ENCODE results near the gene GRID2.

GRID2 gene

DNA sequence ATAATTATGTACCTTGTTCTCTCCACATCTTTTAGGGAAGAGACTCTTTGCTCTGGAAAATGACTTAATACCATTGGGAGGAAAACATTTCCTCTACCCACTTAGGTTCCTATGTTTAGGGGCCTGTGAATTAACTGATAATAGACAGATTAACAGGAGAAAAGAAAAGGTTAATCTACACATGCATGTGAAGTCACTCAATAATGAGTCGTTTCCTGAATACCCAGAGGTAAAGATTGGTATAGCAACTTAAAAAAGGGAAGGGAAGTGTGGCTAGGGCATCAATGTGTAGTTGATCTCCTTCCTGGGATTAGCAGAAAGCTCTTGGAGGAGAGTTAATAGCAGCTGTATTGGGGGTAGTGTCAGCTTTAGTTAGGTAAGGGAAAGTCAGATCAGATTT, 1105.3 kb downstream of the GRID2 start:
- no peak for DNase-seq (ENCODE audit: low spot score)

DNA sequence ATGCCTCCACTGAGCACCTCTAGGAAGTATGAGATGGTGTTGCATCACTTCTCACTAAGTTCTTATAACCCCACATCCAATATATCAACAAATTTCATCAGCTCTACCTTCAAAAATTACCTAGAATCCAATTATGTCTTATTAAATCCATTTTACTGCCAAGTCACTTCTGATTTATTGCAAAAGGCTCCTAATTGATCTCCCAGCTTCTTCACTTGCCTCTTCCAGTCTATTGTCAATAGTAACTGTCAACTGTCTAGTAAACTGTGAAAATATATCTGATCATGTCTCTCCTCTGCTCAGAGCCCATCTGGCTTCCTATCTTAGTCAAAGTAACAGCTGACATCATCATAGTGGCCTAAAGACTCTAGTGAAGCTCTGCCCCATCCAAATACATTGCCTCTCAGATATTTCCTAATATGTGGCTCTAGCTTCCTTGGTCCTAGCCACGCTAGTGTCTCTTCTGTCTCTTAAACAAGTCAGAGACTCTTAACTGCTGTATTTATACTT, 1110.3 kb downstream of the GRID2 start:
- DNase-seq (ENCODE audit: low spot score) = no peak

DNA sequence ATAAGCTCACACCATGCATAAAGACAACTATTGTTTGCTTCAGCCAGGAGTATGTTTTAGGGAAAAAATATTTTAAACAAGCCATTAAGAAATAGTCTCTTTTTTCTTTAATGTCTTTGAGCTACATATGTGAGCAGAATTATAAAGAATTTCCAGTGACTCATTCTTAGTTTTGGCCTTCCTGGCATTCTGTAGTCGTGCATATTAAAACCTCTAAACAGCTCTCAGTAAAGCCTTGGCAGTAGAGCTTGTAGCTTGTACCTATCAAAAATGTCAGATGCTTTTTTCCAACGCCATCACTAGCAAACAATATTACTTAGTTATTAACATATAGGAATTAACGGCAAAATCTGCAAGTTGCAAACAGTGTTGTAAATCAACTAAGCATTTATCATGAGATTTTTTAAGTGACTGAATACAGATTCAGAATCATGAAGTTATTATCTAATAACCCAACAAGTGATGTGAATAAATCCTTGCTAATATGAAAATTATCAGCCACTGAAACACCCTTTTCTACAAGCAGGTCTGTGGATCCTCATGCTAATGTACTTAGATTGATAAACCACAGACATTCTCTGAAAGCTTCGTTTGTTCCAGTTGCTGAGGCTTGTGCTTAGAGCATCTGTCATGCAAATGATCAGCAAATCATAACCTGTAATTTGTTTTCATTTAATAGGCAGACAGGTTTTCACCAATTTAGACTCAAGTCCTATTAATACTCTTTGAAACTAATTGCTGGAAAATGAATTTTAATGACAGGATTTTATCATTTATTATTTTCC, 1112.8 kb downstream of the GRID2 start:
- DNase-seq (ENCODE audit: low spot score) = no peak

DNA sequence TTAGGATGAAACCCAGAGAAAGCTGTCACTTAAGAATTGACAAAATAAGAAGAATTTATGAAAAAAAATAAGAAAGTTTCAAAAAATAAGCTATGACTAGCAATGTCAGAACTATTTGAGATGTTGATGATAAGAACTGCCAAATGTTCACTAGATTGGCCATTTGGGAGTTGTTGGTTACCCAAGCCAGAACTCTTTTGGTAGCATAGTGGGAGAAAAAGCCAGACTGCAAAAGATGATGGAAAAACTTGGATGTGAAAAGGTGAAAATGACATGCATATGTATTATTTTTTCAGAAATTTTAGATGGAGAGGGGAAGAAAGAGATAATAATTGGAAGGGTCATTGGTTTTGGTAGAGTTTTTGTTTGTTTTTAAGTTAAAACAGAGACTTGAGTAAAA, 1127.6 kb downstream of the GRID2 start:
- no peak for DNase-seq (ENCODE audit: low spot score)

DNA sequence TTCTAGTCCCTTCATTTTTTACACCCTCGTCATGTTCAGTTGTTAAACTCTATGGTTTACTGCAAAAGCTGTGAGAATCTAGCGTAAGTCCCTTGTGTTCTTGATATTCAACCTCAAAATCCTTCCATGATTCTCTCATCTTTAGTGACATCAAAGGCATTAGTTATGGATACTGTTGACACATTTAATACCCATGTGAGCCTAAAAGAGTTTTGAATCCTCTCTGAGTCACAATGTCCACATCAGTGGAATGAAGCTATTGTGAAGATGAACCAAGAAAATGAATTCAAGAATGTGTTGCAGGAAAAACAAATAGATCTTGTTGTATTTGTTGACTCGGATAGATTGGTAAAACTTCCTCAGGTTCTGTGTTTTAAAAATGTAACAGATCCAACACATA, 1130.1 kb downstream of the GRID2 start:
- no peak for DNase-seq (ENCODE audit: low spot score)

DNA sequence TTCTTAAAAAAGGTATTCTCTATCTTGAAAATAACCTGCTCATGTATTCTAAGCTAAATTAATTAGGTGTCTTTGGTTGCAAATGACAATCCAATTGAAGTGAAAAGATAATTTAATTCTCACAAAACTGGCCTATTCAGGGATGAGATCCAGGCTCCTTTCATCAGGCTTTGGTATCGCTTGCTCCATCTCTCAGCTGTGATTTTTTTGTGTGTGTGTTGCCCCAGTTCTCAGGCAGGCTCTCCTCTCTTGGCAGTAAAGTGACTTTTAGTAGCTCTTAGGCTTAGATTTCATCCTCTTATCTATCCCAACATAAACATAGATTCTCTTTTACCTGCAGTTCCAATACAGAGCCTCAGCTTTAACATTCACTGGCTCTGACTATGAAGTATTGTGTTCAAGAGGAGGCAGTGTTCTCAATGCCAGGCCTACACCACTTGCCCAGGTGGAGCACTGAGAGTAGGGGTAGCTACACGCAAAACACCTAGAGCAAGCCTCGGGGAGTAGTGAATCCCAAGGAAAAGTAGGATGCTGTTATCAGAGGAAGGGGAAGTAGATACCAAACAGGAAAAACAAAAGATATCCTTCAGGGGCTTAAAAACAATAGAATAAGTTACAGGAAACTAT, 1132.3 kb downstream of the GRID2 start:
- DNase-seq (ENCODE audit: low spot score) = no peak

DNA sequence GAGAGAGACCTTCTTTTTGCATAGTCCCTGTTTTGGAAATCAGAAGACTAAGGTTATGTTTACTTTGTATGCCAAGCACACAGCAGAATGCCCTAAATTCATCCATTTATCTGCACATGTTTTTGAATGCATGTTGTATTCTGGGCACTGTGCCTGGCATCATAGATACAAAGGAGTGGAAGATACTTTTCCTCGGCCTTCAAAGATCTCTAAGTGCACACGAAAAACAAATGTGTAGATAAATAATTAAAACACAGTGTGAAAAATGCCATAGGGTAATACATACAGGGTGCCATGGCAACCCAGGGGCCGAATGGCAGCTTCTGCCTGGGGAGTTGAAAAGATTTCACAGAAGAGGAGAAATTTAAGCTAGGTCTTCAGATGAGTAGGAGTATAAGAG, 1134.2 kb downstream of the GRID2 start:
- DNase-seq (ENCODE audit: low spot score) = no peak

DNA sequence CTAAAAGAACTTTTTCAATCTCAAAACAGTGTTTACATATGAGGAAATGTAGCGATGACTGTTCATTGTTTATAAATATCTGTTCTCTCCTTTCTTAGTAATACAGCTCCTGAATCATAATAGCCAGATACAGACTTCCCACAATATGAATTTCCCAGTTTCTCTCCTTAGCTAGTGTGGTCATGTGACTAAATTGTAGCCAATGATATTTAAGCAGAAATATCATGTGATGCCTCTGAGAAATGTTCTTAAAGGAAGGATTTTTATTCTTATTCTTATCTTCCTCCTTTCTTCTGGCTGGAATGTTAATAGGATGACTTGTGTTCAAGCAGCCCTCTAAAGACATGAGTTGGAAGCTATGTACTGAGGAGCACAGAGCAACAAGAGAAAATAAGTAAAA, 1141.1 kb downstream of the GRID2 start:
- no peak for DNase-seq (ENCODE audit: low spot score)

DNA sequence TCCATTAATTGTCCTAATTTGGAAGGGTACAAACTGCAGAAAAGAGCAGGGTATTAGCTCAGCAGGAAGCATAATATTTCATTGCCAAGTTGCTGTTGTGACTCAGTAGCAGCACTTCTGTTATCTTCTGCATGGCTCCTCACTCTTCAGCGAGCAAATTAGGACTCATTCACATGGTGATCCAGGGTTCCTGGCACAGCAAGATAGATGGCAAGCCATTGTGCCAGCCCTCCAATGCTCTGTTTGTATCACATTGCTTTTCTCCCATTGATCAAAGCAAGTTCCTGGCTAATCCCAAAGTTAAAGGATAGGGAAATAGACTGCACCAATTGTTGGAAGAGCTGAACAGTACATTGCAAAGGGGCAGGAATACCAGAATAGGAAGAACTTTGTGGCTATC, 1142.3 kb downstream of the GRID2 start:
- no peak for DNase-seq (ENCODE audit: low spot score)

DNA sequence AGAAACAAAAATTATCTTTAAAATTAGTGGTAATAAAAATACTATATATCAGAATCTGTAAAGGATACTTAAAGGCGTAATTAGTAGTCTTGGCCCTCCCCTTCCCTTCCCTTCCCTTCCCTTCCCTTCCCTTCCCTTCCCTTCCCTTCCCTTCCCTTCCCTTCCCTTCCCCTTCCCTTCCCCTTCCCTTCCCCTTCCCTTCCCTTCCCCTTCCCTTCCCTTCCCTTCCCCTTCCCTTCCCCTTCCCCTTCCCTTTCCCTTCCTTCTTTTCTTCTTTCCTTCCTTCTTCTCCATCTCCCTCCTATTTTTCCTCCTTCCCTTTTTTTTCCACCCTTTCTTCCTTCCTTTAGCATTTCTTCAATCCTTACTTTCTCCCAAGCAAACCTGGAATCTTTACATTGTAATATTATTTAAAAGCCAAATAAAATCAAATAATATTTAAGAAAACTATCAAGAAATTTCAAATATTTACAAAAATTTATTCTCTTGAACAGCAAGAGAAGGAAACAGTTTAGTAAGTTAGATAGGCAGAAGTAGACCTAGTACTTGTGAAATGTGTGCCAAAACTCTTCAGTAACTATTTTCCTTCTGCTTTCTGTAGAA, 1145.0 kb downstream of the GRID2 start:
- no peak for DNase-seq (ENCODE audit: low spot score)

DNA sequence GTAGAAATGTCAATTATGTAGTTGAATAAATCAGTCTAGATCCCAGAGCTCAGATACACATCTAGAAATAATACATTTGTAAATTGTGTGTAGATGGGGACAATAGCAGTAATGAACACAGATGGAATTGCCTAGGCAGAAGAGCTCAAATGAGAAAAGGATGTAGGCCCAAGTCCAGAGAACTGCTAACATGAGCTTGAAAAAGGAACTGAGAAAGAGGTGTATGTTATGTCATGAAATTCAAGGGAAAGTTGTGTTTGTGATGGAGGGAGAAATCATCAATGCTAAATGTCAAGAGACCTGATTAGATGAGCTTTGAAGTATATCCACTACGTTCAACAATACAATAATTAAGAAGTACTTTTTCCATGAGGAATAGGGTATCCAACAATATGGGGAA, 1148.2 kb downstream of the GRID2 start:
- no peak for DNase-seq (ENCODE audit: low spot score)

DNA sequence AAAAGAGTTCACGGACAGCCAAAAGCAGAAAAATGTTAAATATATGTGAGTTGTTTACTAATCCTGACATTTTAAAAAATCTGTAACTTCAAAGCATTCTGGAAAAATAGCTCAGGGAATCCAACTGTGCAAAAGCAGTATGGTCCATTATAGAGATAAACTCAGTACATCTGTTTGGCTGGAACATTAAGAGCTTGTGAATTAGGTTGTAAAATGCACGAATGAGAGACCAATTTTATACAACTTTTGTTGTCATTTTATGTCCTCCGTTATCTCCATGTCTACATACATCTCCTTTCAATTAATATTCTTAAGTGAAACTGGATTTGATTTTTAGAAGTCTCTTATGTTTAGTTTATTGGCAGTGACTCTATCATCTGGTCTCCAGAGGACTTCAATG, 1157.8 kb downstream of the GRID2 start:
- DNase-seq (ENCODE audit: low spot score) = no peak

DNA sequence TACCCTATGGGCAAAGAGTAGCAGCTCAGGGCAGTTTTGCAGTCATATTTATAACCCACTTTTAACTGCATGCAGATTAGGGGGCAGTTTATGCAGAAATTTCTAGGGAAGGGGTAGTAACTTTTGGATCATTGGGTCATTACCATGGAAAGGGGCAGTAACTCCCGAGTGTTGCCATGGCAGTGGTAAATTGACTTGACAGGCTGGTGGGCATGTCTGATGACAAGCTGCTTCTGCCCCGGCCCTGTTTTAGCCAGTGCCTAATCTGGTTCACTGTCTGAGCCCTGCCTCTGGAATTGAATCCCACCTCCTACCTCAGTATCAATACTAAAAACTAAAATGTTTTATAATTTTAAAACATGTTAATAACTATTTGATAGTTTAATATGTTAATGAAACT, 1162.7 kb downstream of the GRID2 start:
- DNase-seq (ENCODE audit: low spot score) = no peak

DNA sequence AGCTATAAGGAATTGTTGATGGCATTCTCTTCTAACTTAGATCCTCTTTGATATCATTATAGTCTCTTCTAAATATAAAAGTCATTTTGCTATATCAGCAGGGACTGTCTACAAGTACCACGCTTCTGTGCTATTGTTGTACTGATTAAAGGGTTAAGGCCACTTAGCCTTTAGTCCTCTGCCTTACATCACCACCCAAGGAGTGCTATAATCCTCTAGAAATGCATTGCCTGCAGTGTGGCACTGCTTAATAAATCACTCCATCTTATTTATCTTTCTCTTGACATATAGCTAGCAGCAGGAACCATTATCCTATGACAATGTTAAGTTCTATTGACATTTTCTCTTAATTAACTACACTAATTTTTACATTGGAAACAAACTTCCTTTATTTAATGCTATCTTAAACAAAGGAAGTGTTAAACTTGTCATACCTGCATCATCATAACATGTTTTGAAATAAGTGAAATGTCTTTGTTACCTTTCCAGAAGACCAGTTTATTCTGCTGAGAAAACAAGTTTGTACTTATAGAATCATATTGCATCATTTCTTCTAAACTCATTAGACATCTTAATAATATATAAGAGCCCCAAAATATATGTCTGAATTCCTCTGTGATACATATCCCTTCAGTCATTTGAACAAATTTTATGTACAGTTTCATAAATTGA, 1163.9 kb downstream of the GRID2 start:
- no peak for DNase-seq (ENCODE audit: low spot score)

DNA sequence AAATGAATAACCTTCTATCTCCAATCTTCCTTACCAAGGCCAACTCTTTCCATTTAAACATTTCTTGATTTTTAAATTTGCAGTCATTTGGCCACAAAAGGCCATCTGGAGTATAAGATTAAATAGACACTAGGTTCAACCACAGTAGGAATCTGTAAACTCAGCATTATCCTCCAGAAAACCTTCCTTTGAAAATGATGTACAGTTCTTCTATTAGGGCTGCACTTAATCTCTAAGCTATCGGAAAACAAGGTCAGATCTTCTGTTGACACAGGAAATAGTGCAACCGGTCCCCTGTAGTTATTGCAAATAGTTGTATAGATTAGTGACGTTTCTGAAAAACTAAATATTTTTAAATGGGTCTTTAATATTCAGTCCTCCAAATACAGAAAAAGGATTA, 1165.8 kb downstream of the GRID2 start:
- no peak for DNase-seq (ENCODE audit: low spot score)

DNA sequence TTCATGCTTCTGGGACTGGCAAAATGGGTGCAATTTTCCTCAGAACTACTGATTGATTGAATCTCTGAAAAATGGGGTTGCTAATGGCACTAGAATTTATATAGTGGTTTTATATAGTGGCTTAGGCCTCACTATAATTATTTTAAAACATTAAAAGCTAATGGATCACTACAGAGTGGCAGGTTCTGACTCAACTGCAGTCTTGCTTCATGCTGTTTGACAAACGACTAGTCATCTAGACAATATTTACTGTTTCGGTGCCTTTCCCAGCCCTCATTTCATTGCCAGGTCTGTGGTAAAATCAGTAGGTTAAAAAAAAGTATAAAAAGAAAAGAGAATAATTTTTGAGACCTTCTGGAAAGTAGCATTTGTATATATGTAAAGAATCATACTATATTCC, 1172.0 kb downstream of the GRID2 start:
- DNase-seq (ENCODE audit: low spot score) = no peak

DNA sequence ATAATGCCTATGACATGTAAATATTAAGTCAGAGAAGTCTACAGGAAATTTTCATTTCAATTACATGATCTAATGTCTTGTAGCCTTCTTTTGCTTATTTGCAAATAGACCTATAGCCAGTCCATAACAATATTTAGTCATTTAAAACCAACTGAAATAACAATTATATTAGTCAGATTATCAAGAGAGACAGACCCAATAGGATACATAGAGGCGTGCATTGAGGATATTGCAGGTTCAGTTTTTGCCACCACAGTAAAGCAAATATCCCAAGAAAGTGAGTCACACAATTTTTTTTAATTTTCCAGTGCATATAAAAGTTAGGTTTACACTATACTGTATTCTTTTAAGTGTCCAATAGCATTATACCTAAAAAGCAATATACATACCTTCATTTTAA, 1175.0 kb downstream of the GRID2 start:
- no peak for DNase-seq (ENCODE audit: low spot score)

DNA sequence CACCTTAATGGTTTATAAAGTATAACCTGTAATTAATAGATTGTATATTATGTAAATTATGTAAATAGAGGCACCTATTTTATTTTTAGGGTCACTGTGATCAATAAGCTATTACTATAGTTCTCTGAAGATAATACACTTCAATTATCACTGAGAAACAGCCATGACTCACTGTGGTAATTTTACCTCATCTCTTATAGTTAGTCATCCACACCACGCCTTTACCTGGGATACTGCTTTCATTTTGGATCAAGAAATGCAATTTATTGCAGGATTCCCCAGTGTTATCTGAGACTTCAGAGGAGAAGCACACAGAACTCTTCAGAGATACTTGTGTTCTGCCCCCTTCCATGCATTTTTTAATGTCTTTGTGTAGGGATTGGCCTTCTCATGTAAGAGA, 1176.7 kb downstream of the GRID2 start:
- no peak for DNase-seq (ENCODE audit: low spot score)

DNA sequence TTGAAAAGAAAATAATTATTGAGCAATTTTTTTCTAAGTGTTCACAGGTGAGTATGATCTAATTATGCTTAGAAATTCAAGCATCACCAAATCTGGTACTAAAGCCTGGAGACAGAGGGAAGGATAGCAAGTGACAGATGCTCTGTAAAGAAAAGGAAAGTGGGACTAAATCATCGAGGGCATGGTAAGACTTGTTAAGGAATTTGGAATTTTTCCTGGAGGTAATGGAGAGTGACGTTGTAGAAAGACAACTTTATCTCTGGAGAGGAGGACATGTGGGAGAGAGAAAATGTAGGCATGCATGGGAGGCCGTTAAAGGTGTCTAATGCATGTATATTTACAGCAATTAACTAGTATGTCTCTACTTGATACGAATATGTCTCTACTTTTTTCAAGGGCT, 1191.6 kb downstream of the GRID2 start:
- DNase-seq (ENCODE audit: low spot score) = no peak

DNA sequence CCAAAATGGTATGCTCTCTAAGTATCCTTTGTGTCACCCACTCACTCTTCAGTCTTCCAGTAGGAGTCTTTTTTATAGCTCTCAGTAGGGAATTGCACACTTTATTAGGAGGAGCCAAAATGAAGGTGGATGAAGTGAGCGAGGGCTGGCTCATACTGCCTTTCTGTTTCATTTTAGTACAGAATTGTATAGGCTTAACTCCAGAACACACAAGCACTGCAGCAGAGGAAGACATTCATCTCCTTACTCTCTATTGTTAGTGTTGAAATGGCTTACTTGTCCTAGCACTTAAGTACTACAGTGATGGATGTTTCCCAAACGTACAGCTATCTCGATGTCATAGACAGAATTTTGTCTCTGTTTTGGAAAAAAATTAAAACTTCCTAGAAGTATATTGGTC, 1197.5 kb downstream of the GRID2 start:
- DNase-seq (ENCODE audit: low spot score) = no peak

DNA sequence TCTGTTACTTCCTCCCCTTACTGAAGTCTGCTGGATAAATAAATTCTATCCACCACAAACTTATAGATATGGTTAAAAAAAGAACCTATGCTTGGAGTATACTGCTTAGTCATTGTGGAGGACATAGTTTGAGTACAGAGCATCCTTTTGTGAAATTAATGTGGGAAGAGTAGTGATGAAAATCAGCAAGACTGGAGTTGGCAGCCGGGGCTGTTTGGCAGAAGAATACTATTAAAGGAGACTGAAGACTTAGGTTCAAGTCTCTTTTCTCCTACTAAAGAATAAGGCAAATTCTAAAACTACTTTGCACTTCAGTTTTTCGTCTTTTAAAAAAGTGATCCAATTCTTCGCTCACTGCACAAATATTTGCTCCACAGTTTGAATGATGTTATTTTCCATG, 1198.2 kb downstream of the GRID2 start:
- no peak for DNase-seq (ENCODE audit: low spot score)

DNA sequence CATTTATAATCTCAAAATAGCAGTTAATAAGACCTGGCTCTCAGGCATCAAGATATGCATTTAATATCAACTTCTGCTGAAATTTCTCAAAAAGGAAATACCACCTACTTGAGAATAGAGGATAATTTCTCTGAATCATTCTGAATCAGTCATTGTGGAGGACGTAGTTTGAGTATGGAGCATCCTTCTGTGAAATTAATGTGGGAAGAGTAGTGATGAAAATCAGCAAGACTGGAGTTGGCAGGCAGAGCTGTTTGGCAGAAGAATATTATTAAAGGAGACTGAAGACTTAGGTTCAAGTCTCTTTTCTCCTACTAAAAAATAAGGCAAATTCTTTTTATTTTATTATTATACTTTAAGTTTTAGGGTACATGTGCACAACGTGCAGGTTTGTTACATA, 1199.2 kb downstream of the GRID2 start:
- no peak for DNase-seq (ENCODE audit: low spot score)

DNA sequence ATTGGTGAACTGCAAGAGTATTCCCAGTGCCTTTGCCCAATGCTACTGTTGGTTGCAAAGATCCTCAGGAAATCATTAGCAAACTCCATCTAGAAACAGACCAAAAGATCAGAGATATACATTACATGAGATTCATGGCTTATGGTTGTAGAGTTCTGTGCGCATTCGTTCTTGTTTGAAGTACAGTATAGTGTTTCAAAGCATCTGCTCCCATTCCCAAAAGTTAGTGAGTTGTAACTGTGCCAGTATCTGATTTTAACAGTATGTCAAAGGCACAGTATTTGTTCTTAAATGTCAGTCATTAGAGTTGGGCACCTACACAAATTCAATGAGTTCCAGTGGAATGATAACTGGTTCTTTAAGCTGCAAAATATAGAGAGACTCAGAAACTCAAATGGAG, 1210.1 kb downstream of the GRID2 start:
- DNase-seq (ENCODE audit: low spot score) = no peak

Measured in hematopoietic multipotent progenitor cell treated with erythropoietin and hydrocortisone succinate and interleukin-3 and kit ligand, for 15 days (in vitro differentiated cells).